Measurements from ENCODE around the gene RBM19.

DNA sequence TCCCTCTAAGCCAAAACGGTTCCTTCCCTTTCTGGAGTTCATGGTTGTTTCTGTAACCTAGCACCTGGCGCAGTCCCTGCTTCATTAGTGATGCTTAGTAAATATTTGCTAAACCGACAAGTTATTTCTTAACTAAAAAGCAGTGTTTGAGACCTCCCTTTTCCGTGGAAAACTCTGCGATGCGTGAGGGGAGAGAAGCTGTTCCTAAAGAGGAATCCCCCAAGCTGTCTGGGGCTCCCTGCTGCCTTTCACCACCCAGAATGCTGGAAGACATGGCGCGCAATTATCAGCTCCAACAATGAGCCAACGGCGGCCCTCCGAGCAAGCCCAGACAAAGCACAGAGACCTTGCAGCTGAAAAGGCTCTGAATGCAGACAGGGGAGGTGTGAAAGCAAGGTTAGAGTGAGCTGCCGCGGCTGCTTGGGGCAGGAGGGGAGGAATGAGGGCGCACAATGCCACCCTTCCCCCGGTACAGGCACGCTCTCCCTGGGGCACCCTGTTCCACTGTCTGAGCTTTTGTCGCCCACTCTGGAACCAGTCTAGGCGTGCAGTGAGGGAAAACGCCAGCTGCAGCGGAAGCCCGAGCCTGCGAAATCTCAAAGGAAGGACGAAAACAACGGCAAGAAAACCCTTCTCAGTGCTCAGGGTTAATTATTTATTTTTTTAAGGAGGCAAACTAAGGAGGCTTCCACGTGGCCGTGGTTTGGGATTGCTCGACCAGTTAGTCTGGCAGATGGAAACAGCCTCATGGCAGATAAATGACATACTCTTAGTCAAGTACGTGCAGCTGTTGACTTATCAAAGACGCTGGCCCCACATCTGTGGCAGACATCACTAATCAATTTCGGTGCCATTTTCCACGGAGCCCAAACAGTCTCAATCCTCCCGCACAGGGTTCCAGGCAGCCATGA lies 66.3 kb downstream of the RBM19 start:
- TF ChIP-seq, protein P1, sequence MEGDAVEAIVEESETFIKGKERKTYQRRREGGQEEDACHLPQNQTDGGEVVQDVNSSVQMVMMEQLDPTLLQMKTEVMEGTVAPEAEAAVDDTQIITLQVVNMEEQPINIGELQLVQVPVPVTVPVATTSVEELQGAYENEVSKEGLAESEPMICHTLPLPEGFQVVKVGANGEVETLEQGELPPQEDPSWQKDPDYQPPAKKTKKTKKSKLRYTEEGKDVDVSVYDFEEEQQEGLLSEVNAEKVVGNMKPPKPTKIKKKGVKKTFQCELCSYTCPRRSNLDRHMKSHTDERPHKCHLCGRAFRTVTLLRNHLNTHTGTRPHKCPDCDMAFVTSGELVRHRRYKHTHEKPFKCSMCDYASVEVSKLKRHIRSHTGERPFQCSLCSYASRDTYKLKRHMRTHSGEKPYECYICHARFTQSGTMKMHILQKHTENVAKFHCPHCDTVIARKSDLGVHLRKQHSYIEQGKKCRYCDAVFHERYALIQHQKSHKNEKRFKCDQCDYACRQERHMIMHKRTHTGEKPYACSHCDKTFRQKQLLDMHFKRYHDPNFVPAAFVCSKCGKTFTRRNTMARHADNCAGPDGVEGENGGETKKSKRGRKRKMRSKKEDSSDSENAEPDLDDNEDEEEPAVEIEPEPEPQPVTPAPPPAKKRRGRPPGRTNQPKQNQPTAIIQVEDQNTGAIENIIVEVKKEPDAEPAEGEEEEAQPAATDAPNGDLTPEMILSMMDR (IDR thresholded peaks at IDR 0.05; ENCODE audit: low read length), result no peak
- TF ChIP-seq EZH2phosphoT487 (IDR thresholded peaks at IDR 0.05; ENCODE audit: low read length), result no peak
